H1 (cell line): ENCODE measurements around the gene COL4A1. TPM values are rescaled to one million over a fixed set of nuclear protein-coding genes. Genes with fewer than 3 reads are reported as not detected.

Experiments
- CTCF ChIA-PET: fragments of 300-600 bp; sonication (Branson Sonifier 250); formaldehyde crosslinking; loops from one replicate; lab custom pipeline; 2021; ENCODE audit not compliant: partially characterized antibody; lab: Charles Lee
- POLR2A ChIA-PET: fragments of 300-600 bp; sonication (Branson Sonifier 250); formaldehyde crosslinking; loops from one replicate; lab custom pipeline; 2021; ENCODE audit warnings: inconsistent platforms; ENCODE audit not compliant: partially characterized antibody; lab: Charles Lee
- DNase-seq, 2 experiments: peaks; one replicate each; pipeline versions ENCODE4 v3.0.0 to v3.0.0-alpha.2; 2010 to 2022; ENCODE audit warnings: low spot score in 2 of 2, low read depth in 1 of 2, mixed read lengths in 1 of 2
- FAIRE-seq: peaks from 2 replicates; lab custom pipeline; 2011; peaks lifted over from hg19 to GRCh38; lab: Jason Lieb, UNC
- H2AFZ ChIP-seq: 2 replicates; pipeline ENCODE4 v1.8.1; 2012; ENCODE audit warnings: low read length, inconsistent platforms
- H2AK5ac ChIP-seq: 2 replicates; pipeline ENCODE4 v1.6.1; 2013; ENCODE audit warnings: low read depth, low read length
- H2BK120ac ChIP-seq: replicated peaks from 2 replicates; pipeline ENCODE3; 2013; ENCODE audit warnings: low read depth, low read length, inconsistent platforms
- H2BK12ac ChIP-seq: 2 replicates; pipeline ENCODE4 v1.6.1; 2013; ENCODE audit warnings: low read depth, low read length
- H2BK15ac ChIP-seq: 2 replicates; pipeline ENCODE4 v1.6.1; 2013; ENCODE audit warnings: low read length
- H2BK20ac ChIP-seq: 2 replicates; pipeline ENCODE4 v1.6.1; 2013; ENCODE audit warnings: low read length
- H2BK5ac ChIP-seq: 2 replicates; pipeline ENCODE4 v1.6.1; 2013; ENCODE audit warnings: low read depth, low read length
- H3K14ac ChIP-seq: 2 replicates; pipeline ENCODE4 v1.6.1; 2013; ENCODE audit warnings: inconsistent platforms; ENCODE audit not compliant: insufficient read length
- H3K18ac ChIP-seq: 2 replicates; pipeline ENCODE4 v1.6.1; 2013; ENCODE audit warnings: low read length; ENCODE audit errors: extremely low read depth
- H3K23ac ChIP-seq: 2 replicates; pipeline ENCODE4 v1.6.1; 2013; ENCODE audit warnings: inconsistent platforms; ENCODE audit not compliant: insufficient read length
- H3K23me2 ChIP-seq: 2 replicates; pipeline ENCODE4 v1.6.1; 2013; ENCODE audit warnings: low read depth, low read length
- H3K27ac ChIP-seq: 2 replicates; pipeline ENCODE4 v1.6.1; 2011; ENCODE audit warnings: low read depth, low read length, inconsistent platforms
- H3K27me3 ChIP-seq, 4 experiments: replicated peaks in 1 of 4; 1 replicate in 1 of 4; 2 replicates in 3 of 4; pipeline versions ENCODE4 v1.6.1 to v1.8.1; 2011 to 2013; ENCODE audit warnings: low read length in 3 of 4, mild to moderate bottlenecking in 3 of 4, inconsistent platforms in 2 of 4, mixed read lengths in 2 of 4, moderate library complexity in 1 of 4; ENCODE audit not compliant: control insufficient read depth in 3 of 4, insufficient read depth in 3 of 4; ENCODE audit errors: extremely low read depth in 1 of 4
- H3K36me3 ChIP-seq, 4 experiments: 2 replicates each; pipeline versions ENCODE4 v1.6.1 to v1.8.1; 2011 to 2013; ENCODE audit warnings: mild to moderate bottlenecking in 4 of 4, low read length in 3 of 4, moderate library complexity in 2 of 4, control low read depth in 1 of 4, inconsistent platforms in 1 of 4; ENCODE audit not compliant: insufficient read depth in 4 of 4, control insufficient read depth in 2 of 4
- H3K4ac ChIP-seq: replicated peaks from 2 replicates; pipeline ENCODE3; 2013; ENCODE audit warnings: low read length, low read depth, mixed read lengths, inconsistent platforms; ENCODE audit not compliant: insufficient read length
- H3K4me1 ChIP-seq, 4 experiments: replicated peaks in 1 of 4; 1 replicate in 1 of 4; 2 replicates in 3 of 4; pipeline versions ENCODE4 v1.6.1 to v1.8.1; 2011 to 2013; ENCODE audit warnings: low read length in 3 of 4, inconsistent platforms in 2 of 4, mixed read lengths in 1 of 4; ENCODE audit not compliant: insufficient read depth in 4 of 4, control insufficient read depth in 3 of 4
- H3K4me2 ChIP-seq, 2 experiments: 2 replicates each; pipeline versions ENCODE4 v1.6.1 to v1.8.1; 2011 to 2013; ENCODE audit warnings: low read depth in 2 of 2, low read length in 2 of 2, control low read depth in 1 of 2, inconsistent platforms in 1 of 2, mild to moderate bottlenecking in 1 of 2; ENCODE audit not compliant: insufficient read depth in 1 of 2
- H3K4me3 ChIP-seq, 4 experiments: fragments of 200-600, 300-600 bp in 1 of 4; sonication (generic), shearing (Covaris generic), sonication (Bioruptor Twin) in 1 of 4; 2 replicates each; pipeline versions ENCODE4 v1.5.1 to v1.8.1; 2011 to 2016; ENCODE audit warnings: low read length in 4 of 4, low read depth in 3 of 4, control low read depth in 2 of 4, inconsistent platforms in 2 of 4, mild to moderate bottlenecking in 2 of 4, mixed read lengths in 1 of 4, moderate library complexity in 1 of 4; ENCODE audit not compliant: insufficient read depth in 2 of 4; ENCODE audit errors: extremely low read depth in 1 of 4
- H3K56ac ChIP-seq: replicated peaks from 2 replicates; pipeline ENCODE3; 2013; ENCODE audit warnings: low read depth, mild to moderate bottlenecking, mixed read lengths, low read length, inconsistent platforms; ENCODE audit not compliant: insufficient read length
- H3K79me1 ChIP-seq: 2 replicates; pipeline ENCODE4 v1.6.1; 2013; ENCODE audit warnings: low read depth, low read length, control low read depth
- H3K79me2 ChIP-seq, 2 experiments: 2 replicates each; pipeline versions ENCODE4 v1.6.1 to v1.8.1; 2012 to 2013; ENCODE audit warnings: low read length in 2 of 2, mild to moderate bottlenecking in 2 of 2, inconsistent platforms in 1 of 2; ENCODE audit not compliant: insufficient read depth in 2 of 2, control insufficient read depth in 1 of 2
- H3K9ac ChIP-seq, 4 experiments: replicated peaks in 1 of 4; 1 replicate in 1 of 4; 2 replicates in 3 of 4; pipeline versions ENCODE4 v1.6.1 to v1.8.1; 2011 to 2013; ENCODE audit warnings: low read depth in 3 of 4, low read length in 3 of 4, control low read depth in 2 of 4, mild to moderate bottlenecking in 2 of 4, moderate library complexity in 2 of 4, inconsistent platforms in 1 of 4; ENCODE audit errors: extremely low read depth in 1 of 4
- H3K9me3 ChIP-seq, 2 experiments: 2 replicates each; pipeline versions ENCODE4 v1.6.1 to v1.8.1; 2012 to 2013; ENCODE audit warnings: mild to moderate bottlenecking in 2 of 2, moderate library complexity in 2 of 2, control low read depth in 1 of 2, inconsistent platforms in 1 of 2, low read depth in 1 of 2, low read length in 1 of 2, mixed read lengths in 1 of 2; ENCODE audit not compliant: insufficient read depth in 2 of 2
- H4K20me1 ChIP-seq, 2 experiments: replicated peaks in 1 of 2; 2 replicates each; pipeline versions ENCODE3 to v1.8.1; 2011 to 2013; ENCODE audit warnings: inconsistent platforms in 2 of 2, low read length in 2 of 2, mild to moderate bottlenecking in 1 of 2; ENCODE audit not compliant: insufficient read depth in 2 of 2, control insufficient read depth in 1 of 2
- H4K5ac ChIP-seq: 2 replicates; pipeline ENCODE4 v1.6.1; 2013; ENCODE audit warnings: low read length, low read depth, mixed read lengths, inconsistent platforms; ENCODE audit not compliant: insufficient read length
- H4K8ac ChIP-seq: 2 replicates; pipeline ENCODE4 v1.8.0; 2013; ENCODE audit warnings: mild to moderate bottlenecking, moderate library complexity, low read length, inconsistent platforms; ENCODE audit not compliant: insufficient read depth; ENCODE audit errors: extremely low read depth
- H4K91ac ChIP-seq: replicated peaks from 2 replicates; pipeline ENCODE3; 2013; ENCODE audit warnings: low read length, mixed read lengths, inconsistent platforms; ENCODE audit not compliant: insufficient read length
- ATF3 ChIP-seq: IDR thresholded peaks from 2 replicates; pipeline ENCODE4 v1.6.1; 2011; ENCODE audit warnings: low read depth, mild to moderate bottlenecking, low read length; ENCODE audit not compliant: insufficient read depth
- BACH1 ChIP-seq: IDR thresholded peaks from 2 replicates; pipeline ENCODE4 v1.6.1; 2012; ENCODE audit warnings: low read length, improper control_type of control experiment
- CEBPB ChIP-seq: IDR thresholded peaks from 2 replicates; pipeline ENCODE4 v1.6.1; 2012; ENCODE audit warnings: low read depth, low read length
- CHD1 ChIP-seq: IDR thresholded peaks from 2 replicates; pipeline ENCODE4 v1.6.1; 2012; ENCODE audit warnings: low read depth, low read length, improper control_type of control experiment
- CHD2 ChIP-seq: IDR thresholded peaks from 2 replicates; pipeline ENCODE4 v1.6.1; 2012; ENCODE audit warnings: low read length, improper control_type of control experiment
- GABPA ChIP-seq: IDR thresholded peaks from 2 replicates; pipeline ENCODE4 v1.6.1; 2011; ENCODE audit warnings: mild to moderate bottlenecking, low read length, moderate library complexity, borderline replicate concordance; ENCODE audit not compliant: insufficient read depth
- JUN ChIP-seq: IDR thresholded peaks from 2 replicates; pipeline ENCODE4 v1.6.1; 2011; ENCODE audit warnings: low read depth, mild to moderate bottlenecking, improper control_type of control experiment, low read length
- KDM4A ChIP-seq: IDR thresholded peaks from one replicate; pipeline ENCODE4 v1.7.1; 2012; ENCODE audit warnings: low read depth, mild to moderate bottlenecking, moderate library complexity, low read length, inconsistent platforms; ENCODE audit not compliant: severe bottlenecking
- POLR2A ChIP-seq, 2 experiments: IDR thresholded peaks; 1 replicate in 1 of 2; 2 replicates in 1 of 2; pipeline ENCODE4 v1.6.1; 2011; ENCODE audit warnings: low read depth in 2 of 2, low read length in 2 of 2, mild to moderate bottlenecking in 2 of 2; ENCODE audit errors: control extremely low read depth in 1 of 2
- POU5F1 ChIP-seq: IDR thresholded peaks from 2 replicates; pipeline ENCODE4 v1.6.1; 2011; ENCODE audit warnings: low read depth, mild to moderate bottlenecking, low read length, moderate library complexity
- RBBP5 ChIP-seq: IDR thresholded peaks from 2 replicates; pipeline ENCODE4 v1.7.1; 2012; ENCODE audit warnings: low read depth, mild to moderate bottlenecking, inconsistent platforms, low read length, moderate library complexity, borderline replicate concordance
- RXRA ChIP-seq: IDR thresholded peaks from 2 replicates; pipeline ENCODE4 v1.6.1; 2011; ENCODE audit warnings: low read depth, mild to moderate bottlenecking, low read length, moderate library complexity; ENCODE audit not compliant: insufficient read depth
- SAP30 ChIP-seq: fragments of 300-600 bp; sonication (generic); IDR thresholded peaks from 2 replicates; pipeline ENCODE4 v1.7.1; 2012; ENCODE audit warnings: low read length, moderate library complexity, mild to moderate bottlenecking, inconsistent platforms; ENCODE audit not compliant: insufficient read depth, insufficient replicate concordance
- SP2 ChIP-seq: IDR thresholded peaks from 2 replicates; pipeline ENCODE4 v1.6.1; 2012; ENCODE audit warnings: mild to moderate bottlenecking, low read length, inconsistent platforms
- SP4 ChIP-seq: IDR thresholded peaks from 2 replicates; pipeline ENCODE4 v1.6.1; 2012; ENCODE audit warnings: low read length, inconsistent platforms
- WGBS, 2 experiments: shearing (Covaris generic) in 1 of 2; methylation state at CpG; one replicate each; pipeline versions ENCODE4 v1.1.6 to v1.1.7; 2013 to 2015; ENCODE audit warnings: low lambda C conversion rate in 2 of 2, mixed read lengths in 2 of 2, inconsistent platforms in 1 of 2, low coverage in 1 of 2, missing lambda C conversion rate in 1 of 2; ENCODE audit not compliant: insufficient replicate concordance in 2 of 2, insufficient coverage in 1 of 2, insufficient read length in 1 of 2; ENCODE audit errors: extremely low coverage in 1 of 2, missing lambda C conversion rate in 1 of 2; 5-methylcytosine and 5-hydroxymethylcytosine counted together
- polyA plus RNA-seq, 7 experiments: library from polyadenylated mRNA; depleted of rRNA in 3 of 7; stranded (reverse) in 5 of 7; unstranded in 2 of 7; fragments of >200 nt in 5 of 7; fragments of 200-250 nt in 2 of 7; gene quantifications; 1 replicate in 5 of 7; 2 replicates in 1 of 7; 4 replicates in 1 of 7; pipeline versions ENCODE4 v1.2.1 to v1.2.3, GENCODE V29; 2011 to 2013; ENCODE audit warnings: missing spikeins in 2 of 7, mixed read lengths in 2 of 7
- total RNA-seq: library from RNA; stranded (reverse); fragmentation: NEBNext Ultra II Directional; extraction: Animal tissue kit (Norgen Biotek cat#: 25700); gene quantifications from 2 replicates; pipeline ENCODE4 v1.2.1, GENCODE V29; 2021

Gene COL4A1
- total and polyA plus RNA-seq, 2 of the 8 experiments (the other 6 are each of a cell fraction or from before 2014, with no cell fraction given), result 30.7 to 82.0 TPM

GRCh38 chr13:110176431-110176830 lies 130.5 kb downstream of the COL4A1 start:
- Histone ChIP-seq H3K23ac (no peak overlapping the region), H3K27ac (no peak overlapping the region), H2BK5ac (no peak overlapping the region), H2BK12ac (no peak overlapping the region), H3K56ac (no peak overlapping the region), H3K4me1 (peaks cover 0 to 3% (median 0%) of the 10 kb centered on the region in 4 experiments; a peak in 2 of 7 replicates), H3K79me1 (no peaks in the 10 kb centered on the region), H3K4me2 (no peak overlapping the region), H2BK120ac (no peak overlapping the region), H3K27me3 (no peaks in the 10 kb centered on the region), H3K4me3 (no peak overlapping the region), H3K36me3 (peaks cover 4 to 38% (median 22%) of the 10 kb centered on the region in 4 experiments; a peak in 6 of 8 replicates), H3K79me2 (no peaks in the 10 kb centered on the region), H4K91ac (no peak overlapping the region), H4K20me1 (no peaks in the 10 kb centered on the region), H3K9ac (no peak overlapping the region), H3K23me2 (no peaks in the 10 kb centered on the region), H3K9me3 (no peaks in the 10 kb centered on the region), H2BK15ac (no peak overlapping the region), H2AK5ac (no peak overlapping the region), H3K14ac (no peak overlapping the region), H2AFZ (no peak overlapping the region), H3K4ac (no peak overlapping the region), H4K5ac (no peak overlapping the region), H4K8ac (no peak overlapping the region), H2BK20ac (no peak overlapping the region), H3K18ac (no peak overlapping the region)
- no peak for DNase-seq
- no peak for TF ChIP-seq GABPA
- no peak for TF ChIP-seq SP4
- no peak for TF ChIP-seq CHD1
- TF ChIP-seq ATF3, result no peak
- no peak for TF ChIP-seq BACH1
- TF ChIP-seq CHD2, result no peak
- no peak for TF ChIP-seq JUN
- no peak for TF ChIP-seq SAP30
- TF ChIP-seq KDM4A, result no peak
- no peak for TF ChIP-seq POLR2A (IDR thresholded peaks at IDR 0.05; ENCODE audit: control extremely low read depth in 1 of 2, low read depth in 2 of 2, low read length in 2 of 2)
- no peak for TF ChIP-seq CEBPB
- no peak for TF ChIP-seq SP2
- TF ChIP-seq RXRA, result no peak
- TF ChIP-seq POU5F1, result no peak
- TF ChIP-seq RBBP5, result no peak
- CTCF ChIA-PET, result interaction anchor here (0.6 to 1.2 kb wide), 2 partner anchors 18 to 47 kb away, joined by 3 to 5 read pairs; no protein-coding TSS in a partner anchor
- FAIRE-seq, result no peak
- 86% methylated on average over 7 of the region's 7 CpGs; no CpG with 5 or more reads in 1 of the 2 experiments for WGBS, 2 experiments
- POLR2A ChIA-PET, result no interaction called here
